ENCODE data around the gene BCL11B.

Gene BCL11B

GRCh38 chr14:99277530-99277929 is 5.5 kb upstream of the BCL11B start:
- Histone ChIP-seq H4K5ac (ENCODE audit: low read length) (no peak overlapping the region), H3K79me1 (ENCODE audit: low read length) (no peaks in the 10 kb centered on the region), H2AK5ac (ENCODE audit: low read length) (no peak overlapping the region), H3K4me3 (ENCODE audit: low read length) (no peak overlapping the region), H3K9ac (ENCODE audit: low read length) (no peak overlapping the region), H2BK120ac (ENCODE audit: low read depth, low read length) (no peak overlapping the region), H3K4me1 (ENCODE audit: control insufficient read depth, low read depth, low read length) (no peaks in the 10 kb centered on the region), H3K23ac (ENCODE audit: low read length) (no peak overlapping the region), H3K27ac (ENCODE audit: low read depth, low read length) (no peak overlapping the region), H3K27me3 (ENCODE audit: insufficient read depth, low read length, poor library complexity) (no peaks in the 10 kb centered on the region), H3K56ac (ENCODE audit: low read length) (no peak overlapping the region), H2BK15ac (replicated peaks; ENCODE audit: low read depth) (no peak overlapping the region), H4K8ac (ENCODE audit: low read depth, low read length) (no peak overlapping the region), H3K4me2 (ENCODE audit: low read length) (no peak overlapping the region), H3K36me3 (ENCODE audit: control insufficient read depth, insufficient read depth, low read length) (no peaks in the 10 kb centered on the region), H2BK5ac (ENCODE audit: low read length) (no peak overlapping the region), H3K79me2 (ENCODE audit: control insufficient read depth, insufficient read depth, low read length) (no peaks in the 10 kb centered on the region), H3K4ac (ENCODE audit: low read depth, low read length) (no peak overlapping the region), H3K18ac (ENCODE audit: low read length) (no peak overlapping the region)
- peak; percentile 67 for DNase-seq
- WGBS (ENCODE audit: extremely low coverage, insufficient coverage, low lambda C conversion rate): no CpG with 5 or more reads among the region's 2 CpGs

GRCh38 chr14:99276482-99276881 is 4.5 kb upstream of the BCL11B start:
- no peak overlapping the region for H3K56ac ChIP-seq (ENCODE audit: low read length)
- no peak overlapping the region for H2BK5ac ChIP-seq (ENCODE audit: low read length)
- no CpG with 5 or more reads among the region's 2 CpGs for WGBS (ENCODE audit: extremely low coverage, insufficient coverage, low lambda C conversion rate)
- H3K4me1 ChIP-seq (ENCODE audit: control insufficient read depth, low read depth, low read length): no peaks in the 10 kb centered on the region
- H3K36me3 ChIP-seq (ENCODE audit: control insufficient read depth, insufficient read depth, low read length): no peaks in the 10 kb centered on the region
- H3K23ac ChIP-seq (ENCODE audit: low read length): no peak overlapping the region
- no peak overlapping the region for H3K4me3 ChIP-seq (ENCODE audit: low read length)
- no peak overlapping the region for H3K9ac ChIP-seq (ENCODE audit: low read length)
- H3K4ac ChIP-seq (ENCODE audit: low read depth, low read length): no peak overlapping the region
- no peak for DNase-seq
- no peaks in the 10 kb centered on the region for H3K79me1 ChIP-seq (ENCODE audit: low read length)
- H3K18ac ChIP-seq (ENCODE audit: low read length): no peak overlapping the region
- H4K5ac ChIP-seq (ENCODE audit: low read length): no peak overlapping the region
- H3K27ac ChIP-seq (ENCODE audit: low read depth, low read length): no peak overlapping the region
- no peak overlapping the region for H4K8ac ChIP-seq (ENCODE audit: low read depth, low read length)
- no peaks in the 10 kb centered on the region for H3K79me2 ChIP-seq (ENCODE audit: control insufficient read depth, insufficient read depth, low read length)
- no peak overlapping the region for H2BK15ac ChIP-seq (replicated peaks; ENCODE audit: low read depth)
- H2AK5ac ChIP-seq (ENCODE audit: low read length): no peak overlapping the region
- H3K27me3 ChIP-seq (ENCODE audit: insufficient read depth, low read length, poor library complexity): no peaks in the 10 kb centered on the region
- no peak overlapping the region for H3K4me2 ChIP-seq (ENCODE audit: low read length)
- no peak overlapping the region for H2BK120ac ChIP-seq (ENCODE audit: low read depth, low read length)

GRCh38 chr14:99275222-99275584 is 3.2 kb upstream of the BCL11B start:
- no peak overlapping the region for H2BK5ac ChIP-seq (ENCODE audit: low read length)
- no peak overlapping the region for H3K9ac ChIP-seq (ENCODE audit: low read length)
- no peak overlapping the region for H2BK15ac ChIP-seq (replicated peaks; ENCODE audit: low read depth)
- no peak overlapping the region for H2BK120ac ChIP-seq (ENCODE audit: low read depth, low read length)
- no peak overlapping the region for H3K56ac ChIP-seq (ENCODE audit: low read length)
- H3K79me1 ChIP-seq (ENCODE audit: low read length): no peaks in the 10 kb centered on the region
- no peak overlapping the region for H3K27ac ChIP-seq (ENCODE audit: low read depth, low read length)
- no peak overlapping the region for H4K8ac ChIP-seq (ENCODE audit: low read depth, low read length)
- no peaks in the 10 kb centered on the region for H3K4me1 ChIP-seq (ENCODE audit: control insufficient read depth, low read depth, low read length)
- no peak for DNase-seq
- H2AK5ac ChIP-seq (ENCODE audit: low read length): no peak overlapping the region
- H3K27me3 ChIP-seq (ENCODE audit: insufficient read depth, low read length, poor library complexity): no peaks in the 10 kb centered on the region
- no peak overlapping the region for H3K4me3 ChIP-seq (ENCODE audit: low read length)
- H3K23ac ChIP-seq (ENCODE audit: low read length): no peak overlapping the region
- no peak overlapping the region for H4K5ac ChIP-seq (ENCODE audit: low read length)
- H3K4ac ChIP-seq (ENCODE audit: low read depth, low read length): no peak overlapping the region
- no peaks in the 10 kb centered on the region for H3K79me2 ChIP-seq (ENCODE audit: control insufficient read depth, insufficient read depth, low read length)
- no peaks in the 10 kb centered on the region for H3K36me3 ChIP-seq (ENCODE audit: control insufficient read depth, insufficient read depth, low read length)
- H3K4me2 ChIP-seq (ENCODE audit: low read length): no peak overlapping the region
- no peak overlapping the region for H3K18ac ChIP-seq (ENCODE audit: low read length)

GRCh38 chr14:99274346-99275221 is 2.6 kb upstream of the BCL11B start:
- H3K4ac ChIP-seq (ENCODE audit: low read depth, low read length): no peak overlapping the region
- peak overlapping the region; percentile 80 for H3K9ac ChIP-seq (ENCODE audit: low read length)
- no peaks in the 10 kb centered on the region for H3K36me3 ChIP-seq (ENCODE audit: control insufficient read depth, insufficient read depth, low read length)
- H4K5ac ChIP-seq (ENCODE audit: low read length): no peak overlapping the region
- H3K79me2 ChIP-seq (ENCODE audit: control insufficient read depth, insufficient read depth, low read length): no peaks in the 10 kb centered on the region
- peak overlapping the region; percentile 87 for H2BK5ac ChIP-seq (ENCODE audit: low read length)
- peak overlapping the region; percentile 80 for H3K4me2 ChIP-seq (ENCODE audit: low read length)
- no CpG with 5 or more reads among the region's 69 CpGs for WGBS (ENCODE audit: extremely low coverage, insufficient coverage, low lambda C conversion rate)
- H3K4me1 ChIP-seq (ENCODE audit: control insufficient read depth, low read depth, low read length): no peaks in the 10 kb centered on the region
- peak overlapping the region; percentile 91 for H3K56ac ChIP-seq (ENCODE audit: low read length)
- H3K23ac ChIP-seq (ENCODE audit: low read length): no peak overlapping the region
- no peak overlapping the region for H3K18ac ChIP-seq (ENCODE audit: low read length)
- no peaks in the 10 kb centered on the region for H3K79me1 ChIP-seq (ENCODE audit: low read length)
- peak overlapping the region; percentile 6 for H2BK120ac ChIP-seq (ENCODE audit: low read depth, low read length)
- DNase-seq: peak; percentile 99
- no peaks in the 10 kb centered on the region for H3K27me3 ChIP-seq (ENCODE audit: insufficient read depth, low read length, poor library complexity)
- no peak overlapping the region for H2AK5ac ChIP-seq (ENCODE audit: low read length)
- H3K4me3 ChIP-seq (ENCODE audit: low read length): peak overlapping the region; percentile 54
- H2BK15ac ChIP-seq (replicated peaks; ENCODE audit: low read depth): no peak overlapping the region
- no peak overlapping the region for H4K8ac ChIP-seq (ENCODE audit: low read depth, low read length)
- peak overlapping the region; percentile 51 for H3K27ac ChIP-seq (ENCODE audit: low read depth, low read length)

- Histone ChIP-seq H3K4me3 (ENCODE audit: low read length) (peak overlapping the region; percentile 54), H3K4ac (ENCODE audit: low read depth, low read length) (peak overlapping the region; percentile 95), H3K56ac (ENCODE audit: low read length) (peak overlapping the region; percentile 91), H3K23ac (ENCODE audit: low read length) (no peak overlapping the region), H3K18ac (ENCODE audit: low read length) (peak overlapping the region; percentile 94), H2BK15ac (replicated peaks; ENCODE audit: low read depth) (no peak overlapping the region), H3K27me3 (ENCODE audit: insufficient read depth, low read length, poor library complexity) (no peaks in the 10 kb centered on the region), H2BK120ac (ENCODE audit: low read depth, low read length) (peak overlapping the region; percentile 64), H2AK5ac (ENCODE audit: low read length) (no peak overlapping the region), H3K36me3 (ENCODE audit: control insufficient read depth, insufficient read depth, low read length) (no peaks in the 10 kb centered on the region), H2BK5ac (ENCODE audit: low read length) (peak overlapping the region; percentile 87), H3K79me2 (ENCODE audit: control insufficient read depth, insufficient read depth, low read length) (peaks cover 4% of the 10 kb centered on the region), H4K5ac (ENCODE audit: low read length) (no peak overlapping the region), H3K4me1 (ENCODE audit: control insufficient read depth, low read depth, low read length) (no peaks in the 10 kb centered on the region), H3K27ac (ENCODE audit: low read depth, low read length) (peak overlapping the region; percentile 85), H4K8ac (ENCODE audit: low read depth, low read length) (no peak overlapping the region), H3K79me1 (ENCODE audit: low read length) (no peaks in the 10 kb centered on the region), H3K4me2 (ENCODE audit: low read length) (peak overlapping the region; percentile 80), H3K9ac (ENCODE audit: low read length) (peak overlapping the region; percentile 80)
- WGBS (ENCODE audit: extremely low coverage, insufficient coverage, low lambda C conversion rate): no CpG with 5 or more reads among the region's 34 CpGs
- peak; percentile 73 for DNase-seq
Observed at GRCh38 chr14:99273766-99274345, 1.9 kb upstream of the BCL11B start.
